AG20443 (cell line): ENCODE data around the gene MYO1E.
"Not testable (repeated sequence)": the region's sequence is repeated elsewhere in the genome, so short reads cannot be mapped to it uniquely, and the experiment has no call there.

Experiments
- DNase-seq: peaks from one replicate; pipeline ENCODE4 v3.0.0; 2012; ENCODE audit warnings: low spot score, mixed read lengths

Gene MYO1E

GRCh38 chr15:59162080-59162479 is 210.6 kb downstream of the MYO1E start:
- DNase-seq: not testable (repeated sequence)

- no peak for DNase-seq
Observed at GRCh38 chr15:59160880-59161593, 211.6 kb downstream of the MYO1E start.

GRCh38 chr15:59159210-59159609 is 213.5 kb downstream of the MYO1E start:
- DNase-seq: no peak

- no peak for DNase-seq
Observed at GRCh38 chr15:59158701-59159034, 214.0 kb downstream of the MYO1E start.

- no peak for DNase-seq
Observed at GRCh38 chr15:59157840-59158700, 214.6 kb downstream of the MYO1E start.

- no peak for DNase-seq
Observed at GRCh38 chr15:59157396-59157795, 215.3 kb downstream of the MYO1E start.

- DNase-seq: no peak
Observed at GRCh38 chr15:59155431-59155830, 217.2 kb downstream of the MYO1E start.

- no peak for DNase-seq
Observed at GRCh38 chr15:59154243-59154642, 218.4 kb downstream of the MYO1E start.

GRCh38 chr15:59153466-59153865 is 219.2 kb downstream of the MYO1E start:
- no peak for DNase-seq

- no peak for DNase-seq
Observed at GRCh38 chr15:59152694-59153450, 219.8 kb downstream of the MYO1E start.

GRCh38 chr15:59150185-59150584 is 222.5 kb downstream of the MYO1E start:
- no peak for DNase-seq

GRCh38 chr15:59148153-59148833 is 224.4 kb downstream of the MYO1E start:
- peak; percentile 27 for DNase-seq

- no peak for DNase-seq
Observed at GRCh38 chr15:59147666-59148065, 225.0 kb downstream of the MYO1E start.

- not testable (repeated sequence) for DNase-seq
Observed at GRCh38 chr15:59144594-59144993, 228.1 kb downstream of the MYO1E start.

GRCh38 chr15:59143281-59143680 is 229.4 kb downstream of the MYO1E start:
- DNase-seq: no peak

- no peak for DNase-seq
Observed at GRCh38 chr15:59140422-59141226, 232.0 kb downstream of the MYO1E start.

- peak; percentile 59 for DNase-seq
Observed at GRCh38 chr15:59138243-59138642, 234.4 kb downstream of the MYO1E start.

- no peak for DNase-seq
Observed at GRCh38 chr15:59137566-59137965, 235.1 kb downstream of the MYO1E start.

GRCh38 chr15:59133929-59134427 is 238.7 kb downstream of the MYO1E start:
- no peak for DNase-seq

GRCh38 chr15:59131969-59132562 is 240.6 kb downstream of the MYO1E start:
- DNase-seq: no peak

GRCh38 chr15:59131456-59131855 is 241.2 kb downstream of the MYO1E start:
- DNase-seq: no peak
